Activated naive CD4-positive, alpha-beta T cell treated with anti-CD3 and anti-CD28 coated beads for 36 hours (primary cell): ENCODE measurements around the gene SLC9A3. TPM values are rescaled to one million over a fixed set of nuclear protein-coding genes. Genes with fewer than 3 reads are reported as not detected.

Experiments used
- CTCF ChIA-PET: fragments of 350-600 bp; sonication (Branson Sonifier 250); formaldehyde crosslinking; loops from one replicate; lab custom pipeline; 2021; ENCODE audit warnings: antibody characterized with exemption; lab: Charles Lee
- DNase-seq: peaks from one replicate; pipeline ENCODE4 v3.0.0-alpha.2; 2020
- H3K27ac Mint-ChIP-seq: one replicate; pipeline ENCODE4 v1.8.0; 2021; ENCODE audit warnings: mild to moderate bottlenecking, mixed read lengths
- H3K27me3 Mint-ChIP-seq: one replicate; pipeline ENCODE4 v1.8.0; 2021; ENCODE audit warnings: low read depth, mixed read lengths
- H3K36me3 Mint-ChIP-seq: one replicate; pipeline ENCODE4 v1.8.0; 2021; ENCODE audit warnings: low read depth, mixed read lengths
- H3K4me1 Mint-ChIP-seq: one replicate; pipeline ENCODE4 v1.8.0; 2021; ENCODE audit warnings: low read depth, mixed read lengths
- H3K4me3 Mint-ChIP-seq: one replicate; pipeline ENCODE4 v1.8.0; 2021; ENCODE audit warnings: mild to moderate bottlenecking, moderate library complexity, mixed read lengths
- H3K9me3 Mint-ChIP-seq: one replicate; pipeline ENCODE4 v1.8.0; 2021; ENCODE audit warnings: mixed read lengths
- intact Hi-C: fragments of 100-400 bp; cut with micrococcal nuclease; formaldehyde crosslinking; loops from one replicate; pipeline ENCODE4 v1.15.1; 2023
- total RNA-seq, 2 experiments: library from RNA; stranded (reverse); gene quantifications; one replicate each; pipeline ENCODE4 v1.2.3, GENCODE V29; 2021

SLC9A3 gene
- total RNA-seq, 2 experiments from 2014 or later = 1.6 to 2.3 TPM

DNA sequence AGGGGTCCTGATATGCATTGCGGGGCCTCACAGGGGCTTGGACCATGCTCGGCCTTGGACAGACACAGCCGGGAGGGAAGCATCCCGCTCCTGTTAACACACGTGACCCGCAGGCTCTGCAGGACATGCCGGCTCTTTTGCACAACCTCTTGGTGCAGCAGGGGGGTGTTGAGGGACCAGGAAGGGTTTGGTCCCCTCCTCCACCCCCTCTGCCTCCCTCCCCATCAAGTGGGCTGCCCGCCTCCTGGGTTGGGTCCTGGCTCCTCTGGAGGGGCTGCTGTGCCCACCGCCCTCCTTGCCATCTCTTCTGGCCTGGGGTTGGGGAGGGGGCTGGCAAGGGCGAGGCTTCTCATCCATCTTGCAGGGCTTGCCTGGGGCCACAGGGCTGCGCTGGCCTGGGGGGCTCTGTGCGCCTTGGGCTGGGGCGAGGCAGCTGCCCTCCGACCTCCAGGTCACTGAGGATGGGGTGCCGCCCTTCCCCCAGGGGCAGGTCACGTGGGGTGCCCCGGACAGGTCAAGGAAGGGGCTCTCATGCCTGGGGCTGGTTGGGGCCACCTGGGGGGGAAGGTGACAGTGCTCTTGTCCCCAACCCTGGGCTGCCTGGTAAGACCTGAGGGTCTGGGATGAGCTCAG is 16.8 kb upstream of the SLC9A3 start:
- Mint-ChIP-seq H3K27me3 (no peaks in the 10 kb centered on the region), H3K9me3 (no peaks in the 10 kb centered on the region), H3K27ac (no peak overlapping the region), H3K4me1 (peaks cover 6% of the 10 kb centered on the region), H3K36me3 (no peaks in the 10 kb centered on the region), H3K4me3 (no peak overlapping the region)
- DNase-seq = no peak
- intact Hi-C loops = no loop called here
- CTCF ChIA-PET = interaction anchor here (0.6 kb wide), 1 partner anchor 191 kb away, joined by 3 read pairs; no protein-coding TSS in a partner anchor

DNA sequence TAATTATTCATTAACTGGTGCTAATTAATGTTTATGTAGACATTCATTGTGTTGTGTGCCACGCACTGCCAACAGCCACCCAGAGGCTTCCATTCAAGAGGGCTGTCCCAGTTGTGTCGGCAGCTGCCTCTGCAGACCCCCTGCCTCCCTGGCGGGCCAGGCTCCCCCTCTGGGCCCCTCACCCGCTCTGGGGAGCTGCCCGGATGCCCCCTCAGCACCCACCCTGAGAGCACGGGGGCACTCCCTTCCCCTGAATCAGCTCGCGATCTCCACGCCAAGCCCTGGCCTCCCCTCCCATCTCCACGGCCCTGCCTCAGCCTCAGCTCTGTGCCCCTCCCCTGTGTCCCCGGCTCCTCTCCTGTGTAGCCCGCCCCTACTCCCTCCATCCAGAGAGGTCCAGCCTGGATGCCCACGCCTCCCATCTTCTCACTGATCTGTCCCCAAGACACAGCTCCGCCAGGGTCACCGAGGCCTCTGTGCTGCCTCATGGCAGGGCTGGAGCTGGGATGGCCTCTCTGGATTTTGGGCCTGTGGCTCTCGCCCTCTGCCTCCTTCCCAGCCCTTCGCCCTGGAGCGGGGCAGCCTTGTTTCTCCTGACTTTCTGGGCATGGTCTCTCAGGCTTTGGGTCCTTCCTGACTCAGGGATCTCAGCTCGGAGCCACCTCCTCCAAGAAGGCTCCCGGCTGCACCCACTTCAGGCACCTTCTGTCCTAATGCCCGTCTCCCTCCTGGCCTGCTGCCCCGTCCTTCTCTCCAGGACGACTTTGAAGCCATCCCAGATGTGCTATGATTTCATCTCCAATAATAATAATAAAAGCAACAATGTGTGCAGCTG is 16.0 kb upstream of the SLC9A3 start:
- intact Hi-C loops = no loop called here
- Mint-ChIP-seq H3K36me3 (no peaks in the 10 kb centered on the region), H3K4me1 (peaks cover 6% of the 10 kb centered on the region), H3K27me3 (no peaks in the 10 kb centered on the region), H3K4me3 (no peak overlapping the region), H3K9me3 (no peaks in the 10 kb centered on the region), H3K27ac (no peak overlapping the region)
- CTCF ChIA-PET = no interaction called here
- no peak for DNase-seq

DNA sequence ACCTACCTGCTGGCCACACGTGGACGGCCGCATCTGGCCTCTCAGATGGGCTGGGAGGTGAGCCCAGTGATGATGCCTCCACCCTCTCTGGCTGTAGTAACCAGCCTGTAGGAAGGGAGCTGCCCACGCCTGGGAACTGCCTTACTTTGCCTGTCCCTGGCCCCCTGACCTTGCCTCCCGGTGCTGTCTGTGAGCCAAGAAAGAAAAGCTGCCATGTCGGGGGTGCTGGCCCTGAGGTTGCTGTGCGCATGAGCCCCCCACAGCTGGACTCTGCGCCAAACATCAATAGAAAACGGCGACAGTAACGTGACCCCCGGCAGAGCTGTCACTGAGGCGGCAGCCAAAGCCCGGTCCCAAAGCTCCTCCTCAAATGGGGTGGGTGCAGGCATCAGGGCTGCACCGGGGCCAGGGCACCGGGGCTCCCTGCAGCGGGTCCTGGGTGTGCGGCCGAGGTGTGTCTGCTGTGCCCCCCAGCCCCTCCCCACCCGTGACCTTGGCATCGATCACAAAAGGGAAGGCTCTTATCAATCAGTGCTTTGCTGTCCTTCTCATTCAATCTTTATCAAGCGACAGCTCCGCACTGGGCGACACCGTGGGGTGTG is 15.3 kb upstream of the SLC9A3 start:
- H3K9me3 Mint-ChIP-seq = no peaks in the 10 kb centered on the region
- peaks cover 6% of the 10 kb centered on the region for H3K4me1 Mint-ChIP-seq
- no peak overlapping the region for H3K27ac Mint-ChIP-seq
- no peaks in the 10 kb centered on the region for H3K27me3 Mint-ChIP-seq
- CTCF ChIA-PET = no interaction called here
- H3K36me3 Mint-ChIP-seq = no peaks in the 10 kb centered on the region
- no peak for DNase-seq
- intact Hi-C loops = no loop called here
- no peak overlapping the region for H3K4me3 Mint-ChIP-seq

DNA sequence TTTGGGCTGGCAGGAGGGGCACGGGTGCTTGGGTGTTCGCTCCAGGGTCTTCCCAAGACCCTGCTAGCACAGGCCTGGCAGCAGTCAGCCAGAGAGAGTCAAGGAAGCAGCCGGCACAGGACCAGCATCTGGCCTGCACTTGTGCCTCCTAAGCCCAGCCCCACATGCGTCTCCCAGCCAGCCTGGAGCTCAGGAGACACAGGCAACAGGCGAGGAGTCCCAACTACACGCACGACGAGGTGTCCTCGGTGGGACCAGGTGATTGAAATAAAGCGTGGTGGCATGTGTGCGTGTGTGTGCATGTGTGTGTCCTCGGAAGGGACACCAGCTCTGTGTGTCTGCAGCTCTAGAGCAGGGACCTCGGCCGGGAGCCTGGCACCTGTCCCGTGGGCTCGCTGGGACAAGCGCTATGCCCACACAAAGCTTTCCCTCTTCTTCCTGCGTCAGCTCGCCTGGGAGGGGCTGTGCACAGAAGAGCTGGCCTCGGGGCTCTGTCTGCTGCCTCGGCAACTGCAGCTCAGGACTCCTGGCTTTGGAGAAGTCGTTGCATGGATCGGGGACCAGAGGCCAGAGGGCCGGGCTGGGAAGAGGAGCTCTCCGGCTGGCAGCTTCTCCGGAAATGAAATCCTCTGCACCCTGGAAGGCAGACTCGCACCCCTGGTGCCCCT is 14.7 kb upstream of the SLC9A3 start:
- H3K27me3 Mint-ChIP-seq = no peaks in the 10 kb centered on the region
- no peak overlapping the region for H3K27ac Mint-ChIP-seq
- intact Hi-C loops = no loop called here
- H3K36me3 Mint-ChIP-seq = no peaks in the 10 kb centered on the region
- CTCF ChIA-PET = no interaction called here
- DNase-seq = no peak
- no peak overlapping the region for H3K4me3 Mint-ChIP-seq
- no peaks in the 10 kb centered on the region for H3K9me3 Mint-ChIP-seq
- peaks cover 4% of the 10 kb centered on the region for H3K4me1 Mint-ChIP-seq

DNA sequence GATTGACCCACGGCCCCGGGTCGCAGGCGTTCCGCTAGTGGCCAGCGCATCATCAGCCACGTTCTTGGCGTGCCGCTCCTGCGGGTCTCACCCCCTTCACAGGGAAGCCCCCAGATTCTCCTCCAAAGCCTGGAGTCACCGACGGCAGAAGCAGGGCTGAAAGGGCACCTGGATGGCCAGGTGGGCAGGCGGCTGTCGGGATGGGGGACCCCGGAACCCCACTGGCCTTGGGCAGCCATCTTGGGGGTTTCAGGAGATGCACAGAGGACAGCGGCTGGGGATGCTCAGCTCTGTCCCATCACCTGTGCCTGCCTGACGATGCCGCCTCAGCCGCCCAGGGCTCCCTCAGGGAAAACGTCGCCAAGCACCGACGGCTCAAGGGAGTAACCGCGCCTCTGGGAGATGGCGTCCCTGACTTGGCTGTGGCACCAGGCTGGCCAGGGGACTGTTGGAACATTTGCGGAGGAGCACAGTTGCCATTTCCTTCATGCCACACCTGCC is 14.1 kb upstream of the SLC9A3 start:
- no peak for DNase-seq
- no peak overlapping the region for H3K27ac Mint-ChIP-seq
- no peaks in the 10 kb centered on the region for H3K9me3 Mint-ChIP-seq
- no peaks in the 10 kb centered on the region for H3K36me3 Mint-ChIP-seq
- peaks cover under 1% of the 10 kb centered on the region for H3K4me1 Mint-ChIP-seq
- no peak overlapping the region for H3K4me3 Mint-ChIP-seq
- CTCF ChIA-PET = no interaction called here
- no peaks in the 10 kb centered on the region for H3K27me3 Mint-ChIP-seq
- intact Hi-C loops = no loop called here

DNA sequence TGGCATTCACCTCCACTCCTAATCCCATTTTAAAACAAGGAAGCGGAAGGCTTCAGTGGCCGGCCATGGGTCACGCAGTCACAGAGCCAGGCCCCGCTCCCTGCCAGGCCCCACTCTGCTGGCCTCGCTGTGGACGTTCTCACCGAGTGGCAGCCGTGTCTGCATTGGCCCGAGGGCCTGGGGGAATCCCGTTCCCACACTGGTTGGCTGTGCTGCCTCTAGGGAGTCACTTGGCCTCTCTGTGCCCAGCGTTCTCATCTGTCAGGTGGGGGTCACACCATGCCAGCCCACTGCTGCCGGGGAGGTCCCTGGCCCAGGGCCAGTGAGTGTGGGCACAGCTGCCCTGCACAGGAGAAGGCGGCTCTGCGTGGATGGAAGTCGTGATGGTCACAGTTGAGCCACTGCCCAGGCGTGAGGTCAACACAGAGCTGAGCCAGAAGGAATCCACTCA is 13.4 kb upstream of the SLC9A3 start:
- no peak overlapping the region for H3K27ac Mint-ChIP-seq
- intact Hi-C loops = no loop called here
- no peaks in the 10 kb centered on the region for H3K9me3 Mint-ChIP-seq
- DNase-seq = no peak
- no peak overlapping the region for H3K4me3 Mint-ChIP-seq
- H3K36me3 Mint-ChIP-seq = no peaks in the 10 kb centered on the region
- CTCF ChIA-PET = no interaction called here
- peaks cover 3% of the 10 kb centered on the region for H3K27me3 Mint-ChIP-seq
- H3K4me1 Mint-ChIP-seq = no peaks in the 10 kb centered on the region

DNA sequence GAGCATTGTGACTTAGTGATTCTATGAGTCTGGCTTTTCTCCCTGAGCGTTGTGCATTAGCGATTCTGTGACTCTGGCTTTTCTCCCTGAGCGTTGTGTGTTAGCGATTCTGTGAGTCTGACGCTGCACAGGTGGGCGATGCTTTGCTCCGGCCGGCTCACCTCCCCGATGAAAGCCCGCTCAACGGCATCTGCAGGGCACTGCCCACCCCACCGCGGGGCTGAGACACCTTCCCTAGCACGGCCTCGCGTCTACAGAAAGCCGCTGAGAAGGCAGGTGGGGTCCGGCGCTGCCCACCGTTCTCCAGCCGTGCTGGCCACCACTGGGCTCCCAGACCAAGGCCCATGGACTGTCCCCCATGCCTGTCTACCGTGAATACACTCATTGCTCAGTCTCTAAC is 12.8 kb upstream of the SLC9A3 start:
- no peaks in the 10 kb centered on the region for H3K36me3 Mint-ChIP-seq
- intact Hi-C loops = no loop called here
- H3K4me1 Mint-ChIP-seq = no peaks in the 10 kb centered on the region
- peaks cover 3% of the 10 kb centered on the region for H3K27me3 Mint-ChIP-seq
- H3K27ac Mint-ChIP-seq = no peak overlapping the region
- CTCF ChIA-PET = no interaction called here
- no peak for DNase-seq
- H3K4me3 Mint-ChIP-seq = no peak overlapping the region
- no peaks in the 10 kb centered on the region for H3K9me3 Mint-ChIP-seq

DNA sequence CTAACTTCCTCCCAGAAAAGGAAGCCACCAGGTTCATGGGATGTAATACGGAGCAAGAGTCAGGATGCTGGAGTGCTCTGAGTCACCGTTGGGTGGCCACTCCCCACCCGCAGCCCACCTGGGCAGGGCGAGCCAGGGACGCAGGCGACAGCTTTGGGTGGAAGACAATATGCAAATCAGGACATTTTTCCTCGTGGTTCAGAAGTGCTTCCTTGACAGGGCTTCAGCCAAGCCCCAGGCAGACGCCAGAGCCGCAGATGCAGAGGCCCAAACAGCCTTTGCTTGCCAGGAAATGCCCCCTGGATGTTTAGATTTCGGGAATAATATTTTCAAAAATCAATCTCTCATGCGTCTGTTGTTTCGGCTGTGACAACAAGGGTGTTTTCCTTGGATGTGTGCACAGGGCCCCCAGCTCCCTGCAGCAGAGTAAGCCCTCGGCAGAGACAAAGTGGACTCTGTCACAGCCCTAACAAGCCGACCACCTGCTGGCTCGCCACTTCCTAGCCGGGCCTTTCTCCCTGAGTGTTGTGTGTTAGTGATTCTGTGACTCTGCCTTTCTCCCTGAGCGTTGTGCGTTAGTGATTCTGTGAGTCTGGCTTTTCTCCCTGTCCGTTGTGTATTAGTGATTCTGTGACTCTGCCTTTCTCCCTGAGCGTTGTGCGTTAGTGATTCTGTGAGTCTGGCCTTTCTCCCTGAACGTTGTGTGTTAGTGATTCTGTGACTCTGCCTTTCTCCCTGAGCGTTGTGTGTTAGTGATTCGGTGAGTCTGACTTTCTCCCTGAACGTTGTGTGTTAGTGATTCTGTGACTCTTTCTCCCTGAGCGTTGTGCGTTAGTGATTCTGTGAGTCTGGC is 11.8 kb upstream of the SLC9A3 start:
- no peak for DNase-seq
- CTCF ChIA-PET = no interaction called here
- intact Hi-C loops = no loop called here
- Mint-ChIP-seq H3K27me3 (peaks cover 10% of the 10 kb centered on the region), H3K4me1 (no peaks in the 10 kb centered on the region), H3K9me3 (no peaks in the 10 kb centered on the region), H3K27ac (no peak overlapping the region), H3K36me3 (no peaks in the 10 kb centered on the region), H3K4me3 (no peak overlapping the region)

DNA sequence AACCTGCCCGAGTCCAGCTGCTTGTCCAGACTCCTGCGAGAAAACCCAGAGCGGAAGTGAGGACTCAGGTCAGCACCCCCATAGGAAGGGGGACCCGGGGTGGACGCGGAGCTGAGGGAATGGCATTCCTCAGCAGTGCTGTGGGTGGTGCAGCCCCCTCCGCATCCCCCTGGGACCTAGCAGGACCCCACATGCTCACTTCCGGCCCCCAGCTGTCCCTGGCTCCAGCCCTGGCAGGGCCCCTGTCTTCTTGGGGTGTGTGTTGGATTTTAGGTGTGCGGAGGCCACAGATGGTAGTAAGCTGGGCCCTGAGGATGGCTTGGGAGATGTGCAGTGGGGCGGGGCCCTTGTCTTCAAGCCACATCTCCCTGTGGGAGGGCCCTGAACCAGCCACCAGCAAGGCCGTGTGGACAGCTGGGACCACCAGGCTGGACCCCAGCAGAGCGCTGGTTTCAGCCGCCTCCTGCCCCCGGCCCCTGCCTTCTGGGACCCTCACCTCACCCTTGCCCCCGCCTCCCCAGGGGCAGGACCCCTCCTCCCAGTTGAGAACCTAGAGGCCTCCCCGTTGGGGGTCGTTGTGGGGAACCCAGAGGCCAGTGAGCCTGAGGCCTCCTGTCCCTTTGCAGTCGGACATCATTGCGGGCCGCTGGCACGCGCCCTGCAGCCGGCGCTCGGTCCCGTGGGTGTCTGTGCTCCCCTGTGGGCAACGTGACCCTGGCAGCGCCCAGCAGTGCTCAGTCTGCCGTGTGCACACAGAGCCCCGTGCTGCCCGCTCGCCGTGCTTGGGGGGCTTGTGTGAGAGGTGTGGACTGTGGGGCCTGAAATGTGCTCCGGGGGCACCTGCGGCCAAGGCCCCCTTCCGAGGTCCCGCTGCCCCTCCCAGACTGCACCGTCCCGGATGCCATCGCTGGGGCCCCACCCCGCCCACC is 10.8 kb upstream of the SLC9A3 start:
- Mint-ChIP-seq H3K36me3 (no peaks in the 10 kb centered on the region), H3K27me3 (peaks cover 19% of the 10 kb centered on the region), H3K4me3 (no peak overlapping the region), H3K9me3 (no peaks in the 10 kb centered on the region), H3K4me1 (peaks cover 1% of the 10 kb centered on the region), H3K27ac (no peak overlapping the region)
- CTCF ChIA-PET = no interaction called here
- intact Hi-C loops = no loop called here
- DNase-seq = no peak

DNA sequence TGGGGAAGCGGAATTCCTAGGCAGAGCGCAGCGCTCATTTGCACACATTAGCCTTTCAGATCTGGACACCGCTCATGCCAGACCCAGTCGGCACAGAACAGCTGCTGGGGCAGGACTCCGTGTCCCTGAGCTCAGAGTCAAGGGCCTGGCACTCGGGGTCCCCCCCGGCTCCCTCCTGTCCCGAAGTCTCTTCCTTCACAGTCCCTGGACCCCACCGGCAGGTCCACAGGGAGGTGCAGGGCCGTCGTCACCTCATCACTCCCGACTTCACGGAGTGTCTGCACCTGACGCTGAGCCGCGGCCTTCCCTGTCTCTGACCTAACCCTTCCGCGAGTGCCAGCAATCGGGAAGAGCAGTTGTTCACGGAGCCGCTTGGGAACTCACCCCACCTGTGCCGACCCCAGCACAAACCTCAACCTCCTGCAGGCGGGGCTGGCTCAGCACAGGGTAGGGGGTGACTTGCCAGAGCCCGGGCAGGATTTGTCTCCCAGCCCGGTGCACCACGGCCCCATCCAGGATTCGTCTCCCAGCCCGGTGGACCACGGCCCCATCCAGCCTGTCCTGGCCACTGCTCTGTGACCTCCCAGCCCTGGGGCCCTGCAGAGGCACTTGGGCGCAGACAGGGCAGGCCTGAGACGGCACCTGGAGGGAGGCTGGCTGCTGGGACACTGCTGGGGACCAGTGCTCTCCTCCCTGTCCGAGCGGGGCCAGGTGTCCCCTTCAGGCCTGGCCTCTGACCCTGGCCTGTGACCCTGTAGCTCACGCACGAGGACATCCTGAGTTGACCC is 9.9 kb upstream of the SLC9A3 start:
- no peaks in the 10 kb centered on the region for H3K36me3 Mint-ChIP-seq
- CTCF ChIA-PET = no interaction called here
- peaks cover 7% of the 10 kb centered on the region for H3K4me1 Mint-ChIP-seq
- no peaks in the 10 kb centered on the region for H3K9me3 Mint-ChIP-seq
- H3K4me3 Mint-ChIP-seq = no peak overlapping the region
- H3K27me3 Mint-ChIP-seq = peaks cover 25% of the 10 kb centered on the region
- no peak for DNase-seq
- H3K27ac Mint-ChIP-seq = no peak overlapping the region
- intact Hi-C loops = no loop called here
